GM23338 (cell line): ENCODE data around the gene ARSI. TPM values are rescaled to one million over a fixed set of nuclear protein-coding genes. Genes with fewer than 3 reads are reported as not detected.
A peak's percentile ranks its signal among the peaks of the same experiment; 100 is the strongest.

Experiments
- ATAC-seq: fragments of 200-7000 bp; cut with Tn5 transposase; 3 replicates; pipeline ENCODE4 v1.9.1; 2020
- DNase-seq: peaks from one replicate; pipeline ENCODE4 v3.0.0-alpha.2; 2015; ENCODE audit warnings: low spot score
- H2AFZ ChIP-seq: fragments of 200-600 bp; sonication (generic); 2 replicates; pipeline ENCODE4 v1.8.0; 2016; ENCODE audit warnings: antibody characterized with exemption, mild to moderate bottlenecking, moderate library complexity
- H3F3A ChIP-seq: fragments of 200-600 bp; sonication (generic); replicated peaks from 2 replicates; pipeline ENCODE4 v1.8.0; 2017; ENCODE audit warnings: antibody characterized with exemption, mixed run types, low read depth
- H3K27ac ChIP-seq: fragments of 200-600 bp; sonication (generic); 2 replicates; pipeline ENCODE4 v1.6.1; 2016; ENCODE audit warnings: low read depth
- H3K27me3 ChIP-seq: fragments of 200-600 bp; sonication (generic); 2 replicates; pipeline ENCODE4 v1.8.0; 2016; ENCODE audit warnings: mild to moderate bottlenecking, mixed run types, moderate library complexity; ENCODE audit not compliant: insufficient read depth
- H3K36me3 ChIP-seq: fragments of 200-600 bp; sonication (generic); 2 replicates; pipeline ENCODE4 v1.8.0; 2016; ENCODE audit warnings: mild to moderate bottlenecking; ENCODE audit not compliant: insufficient read depth
- H3K4me1 ChIP-seq: fragments of 200-600 bp; sonication (generic); 2 replicates; pipeline ENCODE4 v1.8.0; 2016; ENCODE audit warnings: mild to moderate bottlenecking, moderate library complexity; ENCODE audit not compliant: insufficient read depth
- H3K4me2 ChIP-seq: fragments of 200-600 bp; sonication (generic); 2 replicates; pipeline ENCODE4 v1.7.1; 2017; ENCODE audit warnings: mixed run types
- H3K4me3 ChIP-seq: fragments of 200-600 bp; sonication (generic); 2 replicates; pipeline ENCODE4 v1.6.1; 2016; ENCODE audit warnings: mixed run types
- H3K79me2 ChIP-seq: fragments of 200-600 bp; sonication (generic); replicated peaks from 2 replicates; pipeline ENCODE4 v1.8.0; 2017; ENCODE audit warnings: mild to moderate bottlenecking; ENCODE audit not compliant: insufficient read depth
- H3K9me2 ChIP-seq: fragments of 200-600 bp; sonication (generic); 2 replicates; pipeline ENCODE4 v1.8.0; 2017; ENCODE audit not compliant: insufficient read depth
- H4K20me1 ChIP-seq: fragments of 200-600 bp; sonication (generic); replicated peaks from 2 replicates; pipeline ENCODE4 v1.8.0; 2017; ENCODE audit warnings: mild to moderate bottlenecking; ENCODE audit not compliant: insufficient read depth
- H3K27ac Mint-ChIP-seq: 2 replicates; pipeline ENCODE4 v1.8.0; 2020; ENCODE audit warnings: inconsistent platforms, mild to moderate bottlenecking, moderate library complexity, mixed read lengths
- H3K27me3 Mint-ChIP-seq: 3 replicates; pipeline ENCODE4 v1.8.0; 2022; ENCODE audit warnings: low read depth, mild to moderate bottlenecking, moderate library complexity, mixed read lengths, inconsistent platforms; ENCODE audit not compliant: insufficient read depth, poor library complexity
- H3K36me3 Mint-ChIP-seq: 3 replicates; pipeline ENCODE4 v1.8.0; 2021; ENCODE audit warnings: low read depth, mild to moderate bottlenecking, inconsistent platforms, moderate library complexity, mixed read lengths
- H3K4me1 Mint-ChIP-seq: 3 replicates; pipeline ENCODE4 v1.8.0; 2020; ENCODE audit warnings: mild to moderate bottlenecking, inconsistent platforms, mixed read lengths
- H3K4me3 Mint-ChIP-seq: 3 replicates; pipeline ENCODE4 v1.8.0; 2021; ENCODE audit warnings: moderate library complexity, mild to moderate bottlenecking, inconsistent platforms, mixed read lengths
- H3K9me3 Mint-ChIP-seq: 3 replicates; pipeline ENCODE4 v1.8.0; 2020; ENCODE audit warnings: moderate library complexity, mild to moderate bottlenecking, inconsistent platforms, mixed read lengths
- CREB1 ChIP-seq: fragments of 250-450 bp; sonication (Bioruptor Pico); IDR thresholded peaks from 2 replicates; pipeline ENCODE4 v1.5.0; 2020; ENCODE audit warnings: low read depth, mild to moderate bottlenecking, moderate library complexity
- CTCF ChIP-seq, 2 experiments: fragments of 200-600 bp in 1 of 2; sonication (generic) in 1 of 2; conservative IDR thresholded peaks; 2 replicates each; pipeline versions ENCODE4 v1.5.1 to v1.6.1; 2016 to 2017; ENCODE audit warnings: antibody characterized with exemption in 2 of 2, low read depth in 2 of 2, mild to moderate bottlenecking in 2 of 2, moderate library complexity in 1 of 2
- ETS1 ChIP-seq: IDR thresholded peaks from 2 replicates; pipeline ENCODE4 v1.6.1; 2016; ENCODE audit warnings: antibody characterized with exemption
- EZH2 ChIP-seq: fragments of 200-600 bp; sonication (generic); IDR thresholded peaks from one replicate; pipeline ENCODE4 v1.8.0; 2017; ENCODE audit warnings: antibody characterized with exemption, mild to moderate bottlenecking, low read depth; ENCODE audit not compliant: unreplicated experiment
- EZH2phosphoT487 ChIP-seq: fragments of 200-600 bp; sonication (generic); IDR thresholded peaks from one replicate; pipeline ENCODE4 v1.8.1; 2018; ENCODE audit warnings: antibody characterized with exemption; ENCODE audit not compliant: unreplicated experiment
- JUNB ChIP-seq: IDR thresholded peaks from one replicate; pipeline ENCODE4 v1.6.1; 2016; ENCODE audit warnings: antibody characterized with exemption; ENCODE audit not compliant: unreplicated experiment
- NANOG ChIP-seq: IDR thresholded peaks from 2 replicates; pipeline ENCODE4 v1.6.1; 2016; ENCODE audit warnings: antibody characterized with exemption, borderline replicate concordance
- POLR2AphosphoS5 ChIP-seq: IDR thresholded peaks from 2 replicates; pipeline ENCODE4 v1.6.1; 2016; ENCODE audit warnings: antibody characterized with exemption, low read depth
- REST ChIP-seq: IDR thresholded peaks from one replicate; pipeline ENCODE4 v1.6.1; 2018; ENCODE audit warnings: antibody characterized with exemption; ENCODE audit not compliant: unreplicated experiment
- STAT1 ChIP-seq: IDR thresholded peaks from one replicate; pipeline ENCODE4 v1.6.1; 2016; ENCODE audit warnings: antibody characterized with exemption; ENCODE audit not compliant: unreplicated experiment
- ZNF114 ChIP-seq: fragments of 250-450 bp; sonication (Bioruptor Pico); IDR thresholded peaks from 2 replicates; pipeline ENCODE4 v1.5.0; 2020; ENCODE audit warnings: mild to moderate bottlenecking, moderate library complexity
- ZNF331 ChIP-seq: fragments of 250-450 bp; sonication (Bioruptor Pico); IDR thresholded peaks from 2 replicates; pipeline ENCODE4 v1.5.0; 2020; ENCODE audit warnings: low read depth, mild to moderate bottlenecking, moderate library complexity
- ZNF462 ChIP-seq: fragments of 250-450 bp; sonication (Bioruptor Pico); IDR thresholded peaks from 2 replicates; pipeline ENCODE4 v1.5.0; 2020; ENCODE audit warnings: mild to moderate bottlenecking, moderate library complexity
- polyA plus RNA-seq: library from polyadenylated mRNA; unstranded; fragments of >200 nt; fragmentation: Nextera tagmentation; extraction: Ambion mirVana; gene quantifications from 2 replicates; pipeline ENCODE4 v1.2.1, GENCODE V29; 2016
- total RNA-seq: library from RNA; depleted of rRNA; stranded (reverse); fragments of >200 nt; shearing (Covaris generic); gene quantifications from 2 replicates; pipeline ENCODE4 v1.2.3, GENCODE V29; 2014

Gene ARSI
- total and polyA plus RNA-seq, 2 experiments from 2014 or later: 0.99 to 6.9 TPM

GRCh38 chr5:150293091-150293941 is 9.4 kb downstream of the ARSI start:
- H3K4me3 ChIP-seq: no peak overlapping the region
- H3K36me3 ChIP-seq: no peaks in the 10 kb centered on the region
- H3K79me2 ChIP-seq: no peaks in the 10 kb centered on the region
- ATAC-seq: peak; percentile 35
- Mint-ChIP-seq H3K9me3 (no peaks in the 10 kb centered on the region; the same call in 2 of the 3 replicates), H3K4me3 (no peak overlapping the region), H3K27ac (no peak overlapping the region), H3K36me3 (no peaks in the 10 kb centered on the region; the same call in 2 of the 3 replicates), H3K4me1 (peaks cover 14% of the 10 kb centered on the region), H3K27me3 (peaks cover 11% of the 10 kb centered on the region)
- H2AFZ ChIP-seq: no peak overlapping the region
- H3K9me2 ChIP-seq: no peaks in the 10 kb centered on the region
- TF ChIP-seq STAT1 (no peak), ZNF114 (CRISPR knock-in tag) (no peak), CREB1 (CRISPR knock-in tag) (no peak), CTCF (conservative IDR thresholded peaks at IDR 0.05; ENCODE audit: low read depth in 2 of 2) (no peak), ETS1 (no peak), REST (no peak), EZH2 (no peak), POLR2AphosphoS5 (no peak), NANOG (no peak), ZNF462 (CRISPR knock-in tag) (no peak), ZNF331 (no peak), EZH2phosphoT487 (no peak), JUNB (no peak)
- no peaks in the 10 kb centered on the region for H3K4me1 ChIP-seq
- no peaks in the 10 kb centered on the region for H3K27me3 ChIP-seq
- no peak overlapping the region for H3K4me2 ChIP-seq
- no peak for DNase-seq
- H4K20me1 ChIP-seq: no peaks in the 10 kb centered on the region
- no peaks in the 10 kb centered on the region for H3F3A ChIP-seq
- no peak overlapping the region for H3K27ac ChIP-seq
